NCI-H1417 treated with DMSO at 0.1 percent for 48 hours (cell line): Measurements from ENCODE around the gene RAB36.

Experiments
- DNase-seq: peaks from one replicate; lab custom pipeline; 2025; lab: John Stamatoyannopoulos, UW

RAB36 gene

GRCh38 chr22:23137905-23138561 lies 7.2 kb upstream of the RAB36 start:
- DNase-seq, result no peak

- no peak for DNase-seq
These were observed 6.5 kb upstream of the RAB36 start for GRCh38 chr22:23138584-23139435.

GRCh38 chr22:23140385-23140784 lies 4.9 kb upstream of the RAB36 start:
- no peak for DNase-seq

- no peak for DNase-seq
These were observed 2.7 kb upstream of the RAB36 start for GRCh38 chr22:23142546-23143105.

- no peak for DNase-seq
These were observed 2.2 kb upstream of the RAB36 start for GRCh38 chr22:23143119-23143518.

- no peak for DNase-seq
These were observed 845 bp upstream of the RAB36 start for GRCh38 chr22:23144432-23144831.

DNA sequence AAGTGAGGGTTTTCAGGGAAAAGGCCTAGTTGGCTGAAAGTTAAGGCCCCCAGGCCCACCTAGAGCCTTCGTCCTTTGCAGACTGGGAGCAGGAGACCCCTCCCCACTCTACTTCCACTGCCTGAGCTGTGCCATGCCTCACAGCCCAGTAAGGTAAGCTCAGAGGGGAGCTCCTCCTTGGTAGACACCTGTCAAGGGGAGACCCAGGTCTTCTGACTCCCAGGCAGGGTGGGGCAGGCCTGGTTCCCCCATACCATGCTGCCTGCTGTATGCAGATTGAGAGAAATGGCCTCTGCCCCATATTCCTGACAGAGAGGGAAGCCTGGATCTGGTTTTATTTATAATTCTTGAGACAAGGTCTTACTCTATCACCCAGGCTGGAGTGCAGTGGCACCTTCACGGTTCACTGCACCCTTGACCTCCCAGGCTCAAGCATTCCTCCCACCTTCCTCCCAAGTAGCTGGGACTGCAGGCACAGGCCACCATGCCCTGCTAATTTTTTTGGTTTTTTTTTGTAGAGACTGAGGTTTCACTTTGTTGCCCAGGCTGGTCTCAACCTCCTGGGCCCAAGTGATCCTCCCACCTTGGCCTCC lies 697 bp downstream of the RAB36 start:
- DNase-seq, result no peak

DNA sequence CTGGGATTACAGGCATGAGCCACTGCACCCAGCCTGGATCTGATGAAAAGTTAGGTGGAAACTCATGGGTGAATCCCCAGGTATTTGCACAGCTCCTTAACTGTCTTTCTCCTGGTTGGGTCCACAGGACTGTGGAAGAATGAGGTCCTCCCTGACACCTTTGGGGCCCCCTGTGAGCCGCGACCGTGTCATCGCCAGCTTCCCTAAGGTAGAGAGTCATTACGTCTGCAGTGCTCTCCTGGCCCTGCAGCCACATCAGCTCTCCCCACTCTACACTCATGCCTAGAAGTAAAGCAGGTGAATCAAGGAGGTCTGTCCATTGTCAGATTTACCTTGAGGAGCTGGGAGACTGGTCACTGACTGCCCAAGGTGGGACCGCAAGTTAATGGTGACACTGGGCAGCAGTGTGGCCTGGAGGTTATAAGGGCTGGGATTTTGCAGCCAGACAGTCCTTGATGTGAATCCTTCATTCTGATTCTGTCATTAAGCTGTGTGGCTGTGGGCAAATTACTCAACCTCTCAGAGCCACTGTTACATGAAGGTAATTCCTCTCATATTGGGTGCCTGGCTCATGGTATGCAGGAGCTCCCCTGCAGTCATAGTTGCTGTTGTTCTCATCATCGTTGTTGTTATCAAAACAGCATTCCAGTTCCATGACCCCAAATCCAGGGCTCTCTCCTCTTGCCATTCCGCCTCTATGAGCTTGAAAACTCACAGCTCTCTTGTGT lies 1.4 kb downstream of the RAB36 start:
- DNase-seq, result no peak

DNA sequence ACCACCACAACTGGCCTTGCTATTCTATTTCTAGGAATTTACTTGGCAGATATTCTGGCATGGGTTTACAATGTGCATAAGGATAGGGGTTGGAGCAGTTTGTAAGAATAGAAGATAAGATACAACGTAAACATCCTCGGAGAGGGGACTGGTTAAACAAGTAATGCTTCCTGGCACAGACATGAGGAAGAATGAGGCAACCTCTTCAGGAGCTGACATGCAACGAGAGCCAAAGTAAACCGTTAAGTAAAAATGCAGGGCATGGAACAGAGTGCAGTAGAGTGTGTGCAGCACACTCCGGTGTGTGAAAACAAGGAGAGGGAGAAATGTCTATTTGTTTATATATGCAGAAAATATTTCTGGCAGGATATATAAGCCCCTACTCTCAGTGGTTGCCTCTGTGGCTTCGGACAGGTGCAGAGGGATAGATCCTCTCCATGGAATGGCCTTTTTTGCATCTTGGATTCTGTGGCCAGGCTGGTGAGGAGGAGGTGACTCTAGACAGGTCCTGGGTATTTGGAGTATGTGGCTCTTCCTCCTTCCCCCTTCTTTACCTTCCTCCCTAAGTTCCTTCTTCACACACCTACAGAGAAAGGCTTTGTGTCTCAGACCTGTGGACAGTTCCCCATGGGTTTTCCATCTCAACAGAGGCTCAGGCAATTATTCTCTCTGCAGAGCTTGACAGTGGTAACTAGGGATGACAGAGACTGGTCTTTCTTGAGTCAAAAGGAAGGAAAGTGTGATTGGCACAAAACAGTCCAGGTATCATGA lies 2.5 kb downstream of the RAB36 start:
- no peak for DNase-seq

DNA sequence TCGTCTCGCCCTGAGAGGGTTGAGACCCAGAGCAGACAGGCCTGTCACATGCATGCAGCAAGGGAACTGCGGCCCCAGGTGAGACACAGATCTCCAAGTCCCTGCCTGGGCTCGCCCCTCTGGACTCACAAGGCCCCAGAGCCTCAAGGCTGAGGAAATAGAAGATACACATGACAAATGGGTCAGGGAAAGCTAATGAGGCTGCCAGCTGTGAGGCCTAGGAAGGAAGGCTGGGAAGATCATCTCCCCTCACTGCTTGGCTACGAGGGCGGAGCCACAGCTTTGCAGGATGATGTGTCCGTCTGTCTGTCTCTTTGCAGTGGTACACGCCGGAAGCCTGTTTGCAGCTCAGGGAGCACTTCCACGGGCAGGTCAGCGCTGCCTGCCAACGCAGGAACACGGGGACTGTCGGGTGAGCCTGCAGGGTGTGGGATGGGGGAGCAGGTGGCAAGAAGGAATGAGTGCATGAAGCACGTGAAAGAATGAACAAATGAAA lies 4.5 kb downstream of the RAB36 start:
- no peak for DNase-seq

GRCh38 chr22:23150762-23151161 lies 5.5 kb downstream of the RAB36 start:
- no peak for DNase-seq

- DNase-seq, result no peak
These were observed 6.5 kb downstream of the RAB36 start for GRCh38 chr22:23151827-23152226.

- DNase-seq, result no peak
These were observed 7.2 kb downstream of the RAB36 start for GRCh38 chr22:23152238-23153114.

DNA sequence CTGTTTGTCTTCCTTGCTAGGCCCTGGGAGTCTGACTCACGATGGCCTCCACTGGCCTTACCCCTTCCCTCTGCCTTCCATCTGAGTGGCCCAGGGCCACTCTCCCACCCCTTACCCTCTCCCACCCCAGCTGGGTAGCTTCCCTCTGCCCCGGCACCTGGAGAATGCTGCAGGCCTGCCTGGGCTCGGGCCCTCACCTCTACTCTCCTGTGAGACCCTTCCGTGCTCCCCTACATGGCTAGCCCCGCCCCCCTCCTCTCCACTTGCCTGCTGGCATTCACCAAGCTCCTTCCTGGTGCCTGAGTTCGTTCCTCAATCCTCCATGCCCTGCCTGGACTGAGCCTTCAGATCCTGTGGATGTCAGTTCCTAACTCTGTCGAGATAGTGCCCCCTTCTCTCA lies 8.7 kb downstream of the RAB36 start:
- DNase-seq, result no peak

DNA sequence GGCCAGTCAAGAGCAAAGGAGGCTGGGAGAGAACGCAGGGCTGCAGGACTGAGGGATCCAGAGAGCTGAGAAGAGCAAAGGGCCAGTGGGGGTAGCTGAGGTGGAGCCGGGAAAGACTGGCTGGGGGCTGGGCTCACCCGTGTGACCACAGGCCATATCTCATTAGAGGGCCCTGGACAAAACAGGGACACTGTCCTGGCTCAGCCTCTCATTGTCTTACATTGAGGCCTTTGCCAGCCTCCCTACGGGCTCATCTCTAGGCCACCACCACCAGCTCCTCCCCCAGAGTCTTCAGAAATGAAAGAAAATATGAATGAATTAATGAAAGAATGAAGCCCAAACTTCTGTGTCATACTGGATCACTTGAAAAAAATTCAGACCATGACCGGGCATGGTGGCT lies 9.2 kb downstream of the RAB36 start:
- no peak for DNase-seq

DNA sequence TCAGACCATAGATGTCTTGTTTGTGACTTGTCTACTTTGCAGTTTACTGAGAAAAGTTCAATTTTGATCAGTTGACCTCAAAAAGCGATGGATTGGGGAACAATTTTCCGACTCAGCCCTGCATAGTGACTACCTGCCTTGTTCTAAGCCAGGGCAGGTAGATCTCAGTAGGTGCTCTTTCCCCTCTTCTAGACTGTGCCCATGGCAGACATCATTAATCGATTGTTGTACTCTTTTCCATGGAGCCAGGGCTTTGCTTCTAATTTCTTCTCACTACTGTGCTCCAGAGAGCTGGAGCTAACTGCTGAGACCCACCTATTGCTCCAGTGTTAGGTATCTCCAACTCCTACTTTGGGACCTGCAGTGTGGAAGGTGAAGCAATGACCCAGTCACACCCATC lies 9.9 kb downstream of the RAB36 start:
- no peak for DNase-seq

DNA sequence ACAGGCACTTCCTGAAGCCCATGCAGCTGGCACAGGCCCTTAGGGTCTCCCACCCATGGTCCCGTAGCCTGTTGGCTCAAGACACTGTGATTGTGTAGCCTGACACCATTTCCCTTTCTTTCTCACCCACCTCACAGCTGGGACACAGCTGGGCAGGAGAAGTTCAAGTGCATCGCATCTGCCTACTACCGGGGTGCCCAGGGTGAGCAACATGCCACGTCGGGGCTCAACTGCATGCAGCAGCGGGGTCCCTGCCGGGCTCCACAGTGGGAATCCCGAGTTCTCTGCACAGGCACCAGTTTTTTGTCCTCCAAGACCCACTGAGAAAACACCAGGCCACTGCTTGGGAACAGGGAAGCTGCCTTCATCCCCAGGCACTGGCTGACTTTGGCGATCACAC lies 10.6 kb downstream of the RAB36 start:
- DNase-seq, result no peak

DNA sequence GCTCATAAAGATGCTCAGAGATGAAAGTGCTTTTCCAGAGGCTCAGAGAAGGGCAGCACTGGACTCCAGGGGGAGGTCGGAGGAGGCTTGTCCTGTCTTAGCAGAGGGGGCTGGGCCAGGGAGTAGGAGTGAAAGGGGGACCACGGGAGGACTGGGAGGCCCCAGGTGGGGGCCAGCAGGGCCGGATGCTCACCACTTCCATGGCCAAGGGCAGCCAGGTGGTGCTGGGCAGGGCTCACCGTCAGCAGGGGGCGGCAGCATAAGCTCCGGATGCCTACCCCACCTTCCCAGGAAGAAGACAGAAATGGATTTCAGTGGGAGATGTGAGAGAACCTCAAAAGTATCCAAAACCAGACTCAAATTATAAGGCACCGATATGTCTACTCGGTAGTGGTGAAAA lies 11.0 kb downstream of the RAB36 start:
- no peak for DNase-seq

DNA sequence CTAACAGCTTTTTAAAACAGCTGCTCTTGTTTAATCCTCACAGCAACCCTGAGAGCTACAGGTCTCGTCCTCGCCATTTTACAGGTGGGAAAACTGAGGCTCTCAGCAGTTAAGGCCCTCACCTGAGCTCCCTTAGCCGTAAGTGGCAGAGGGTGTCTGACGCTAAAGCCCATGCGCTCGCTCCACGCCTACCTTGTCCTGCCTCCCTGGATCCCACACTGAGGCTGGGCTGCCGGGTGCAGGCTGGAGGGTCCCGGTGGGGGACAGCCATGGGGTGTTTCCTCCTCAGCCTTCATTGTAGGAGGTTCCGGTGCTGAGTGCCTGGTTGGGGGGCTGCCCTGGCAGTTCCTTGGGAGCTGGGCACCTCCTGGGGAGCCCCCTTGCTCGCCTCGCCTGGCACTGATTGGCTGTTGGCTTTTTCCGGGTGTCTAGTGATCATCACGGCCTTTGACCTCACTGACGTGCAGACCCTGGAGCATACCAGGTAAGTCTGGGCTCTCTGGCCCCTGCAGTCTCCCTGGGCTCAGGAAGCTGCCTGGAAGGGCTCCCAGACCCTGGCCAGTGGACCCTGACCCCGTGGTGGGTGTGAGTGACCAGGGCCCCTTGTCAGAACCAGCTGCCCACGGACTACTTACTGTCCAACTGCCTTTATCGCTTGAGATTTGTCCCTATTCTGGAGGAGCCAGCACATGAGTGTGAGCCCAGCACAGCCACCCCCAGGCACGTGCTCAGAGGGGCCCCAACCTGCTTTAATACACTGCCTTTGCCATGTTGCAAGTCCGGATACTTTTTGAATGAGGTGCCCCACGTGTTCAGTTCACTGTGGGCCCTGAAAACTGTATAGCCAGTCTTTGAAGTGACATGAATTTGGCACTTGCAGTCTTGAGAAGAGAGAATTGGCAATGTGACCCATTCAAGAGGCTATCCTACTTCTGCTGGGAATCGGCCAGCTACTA lies 12.6 kb downstream of the RAB36 start:
- no peak for DNase-seq
